H1 (cell line): ENCODE data around the gene GABRB2.

Experiments
- CBX8 ChIP-seq: fragments of 300-800, 300-1000 bp; sonication (generic); IDR thresholded peaks from 2 replicates; pipeline ENCODE4 v1.7.1; 2016; ENCODE audit warnings: low read depth, low read length, borderline replicate concordance
- CHD2 ChIP-seq: IDR thresholded peaks from 2 replicates; pipeline ENCODE4 v1.6.1; 2012; ENCODE audit warnings: low read length, improper control_type of control experiment
- CTCF ChIP-seq, 3 experiments: IDR thresholded peaks; 1 replicate in 2 of 3; 2 replicates in 1 of 3; pipeline versions ENCODE4 v1.5.1 to v1.6.1; 2011; ENCODE audit warnings: low read length in 3 of 3, mild to moderate bottlenecking in 3 of 3, inconsistent platforms in 2 of 3, low read depth in 1 of 3, moderate library complexity in 1 of 3; ENCODE audit not compliant: insufficient read depth in 1 of 3; ENCODE audit errors: control extremely low read depth in 1 of 3
- EP300 ChIP-seq, 2 experiments: IDR thresholded peaks; 1 replicate in 1 of 2; 2 replicates in 1 of 2; pipeline ENCODE4 v1.6.1; 2011 to 2012; ENCODE audit warnings: low read depth in 2 of 2, low read length in 2 of 2, mild to moderate bottlenecking in 2 of 2, borderline replicate concordance in 1 of 2, inconsistent platforms in 1 of 2, moderate library complexity in 1 of 2
- RAD21 ChIP-seq, 2 experiments: IDR thresholded peaks in 1 of 2; conservative IDR thresholded peaks in 1 of 2; 2 replicates each; pipeline ENCODE4 v1.6.1; 2011; ENCODE audit warnings: low read depth in 2 of 2, low read length in 2 of 2, improper control_type of control experiment in 1 of 2, inconsistent platforms in 1 of 2, mild to moderate bottlenecking in 1 of 2, moderate library complexity in 1 of 2
- USF2 ChIP-seq: IDR thresholded peaks from 2 replicates; pipeline ENCODE4 v1.6.1; 2011; ENCODE audit warnings: low read length, improper control_type of control experiment

- TF ChIP-seq CBX8 (no peak), CTCF (IDR thresholded peaks at IDR 0.05; ENCODE audit: control extremely low read depth in 1 of 3, insufficient read depth in 1 of 3, low read depth in 1 of 3, low read length in 3 of 3) (no peak), USF2 (no peak), EP300 (IDR thresholded peaks at IDR 0.05; ENCODE audit: borderline replicate concordance in 1 of 2, low read depth in 2 of 2, low read length in 2 of 2) (no peak), RAD21 (IDR thresholded peaks at IDR 0.05 in 1 of 2, conservative IDR thresholded peaks at IDR 0.05 in 1 of 2; ENCODE audit: low read depth in 2 of 2, low read length in 2 of 2) (no peak), CHD2 (no peak)
Measured at GRCh38 chr5:161547406-161547737, 847 bp upstream of the GABRB2 start.
